T-cell (primary cell): Measurements from ENCODE around the gene MYBPHL. TPM values are rescaled to one million over a fixed set of nuclear protein-coding genes. Genes with fewer than 3 reads are reported as not detected.
"Not testable (repeated sequence)": the region's sequence is repeated elsewhere in the genome, so short reads cannot be mapped to it uniquely, and the experiment has no call there.

Experiments
- ATAC-seq, 4 experiments: fragments of 200-7000 bp in 3 of 4; fragments of 150-1000 bp in 1 of 4; cut with Tn5 transposase; replicated peaks in 1 of 4; 1 replicate in 3 of 4; 2 replicates in 1 of 4; pipeline ENCODE4 v1.10.0; 2021; ENCODE audit warnings: moderate library complexity in 3 of 4, mild to moderate bottlenecking in 2 of 4, moderate number of reproducible peaks in 1 of 4
- CTCF ChIA-PET, 2 donors: fragments of 300-600 bp; sonication (Branson Sonifier 250); formaldehyde crosslinking; loops; one replicate each; lab custom pipeline; 2022; ENCODE audit warnings: antibody characterized with exemption in 2 of 2; lab: Charles Lee
- POLR2A ChIA-PET, 2 donors: fragments of 300-600 bp; sonication (Branson Sonifier 250); formaldehyde crosslinking; loops; one replicate each; lab custom pipeline; 2022; ENCODE audit warnings: antibody characterized with exemption in 2 of 2; lab: Charles Lee
- DNase-seq, 35 experiments: peaks; one replicate each; pipeline versions ENCODE4 v3.0.0 to v3.0.0-alpha.2; 2013 to 2023
- H3K27ac ChIP-seq: one replicate; pipeline ENCODE4 v1.5.1; 2013; ENCODE audit warnings: low read length
- H3K27me3 ChIP-seq, 2 experiments: replicated peaks in 1 of 2; 1 replicate in 1 of 2; 2 replicates in 1 of 2; pipeline versions ENCODE4 v1.6.1 to v1.7.0; 2013; ENCODE audit warnings: low read length in 1 of 2, mixed read lengths in 1 of 2; ENCODE audit not compliant: control insufficient read depth in 2 of 2, insufficient read depth in 2 of 2; ENCODE audit errors: extremely low read depth in 1 of 2
- H3K36me3 ChIP-seq, 2 donors: 1 replicate in 1 of 2; 2 replicates in 1 of 2; pipeline versions ENCODE4 v1.6.1 to v1.7.0; 2013; ENCODE audit warnings: low read length in 1 of 2; ENCODE audit not compliant: control insufficient read depth in 2 of 2, insufficient read depth in 1 of 2; ENCODE audit errors: extremely low read depth in 1 of 2
- H3K4me1 ChIP-seq, 2 experiments: 1 replicate in 1 of 2; 2 replicates in 1 of 2; pipeline versions ENCODE4 v1.6.1 to v1.7.0; 2013; ENCODE audit warnings: low read length in 2 of 2, mixed read lengths in 1 of 2; ENCODE audit not compliant: insufficient read depth in 2 of 2, control insufficient read depth in 1 of 2; ENCODE audit errors: extremely low read depth in 1 of 2
- H3K4me3 ChIP-seq, 2 donors: 1 replicate in 1 of 2; 2 replicates in 1 of 2; pipeline versions ENCODE4 v1.5.1 to v1.7.0; 2013; ENCODE audit warnings: mild to moderate bottlenecking in 2 of 2, low read length in 1 of 2, moderate library complexity in 1 of 2; ENCODE audit not compliant: control insufficient read depth in 1 of 2; ENCODE audit errors: extremely low read depth in 1 of 2
- H3K9me3 ChIP-seq: 2 replicates; pipeline ENCODE4 v1.7.0; 2013
- H3K27ac Mint-ChIP-seq, 2 donors: one replicate each; pipeline ENCODE4 v1.8.0; 2020 to 2021; ENCODE audit warnings: mild to moderate bottlenecking in 2 of 2, mixed read lengths in 2 of 2
- H3K27me3 Mint-ChIP-seq, 2 donors: one replicate each; pipeline ENCODE4 v1.8.0; 2021 to 2022; ENCODE audit warnings: mixed read lengths in 2 of 2
- H3K36me3 Mint-ChIP-seq: one replicate; pipeline ENCODE4 v1.8.0; 2021; ENCODE audit warnings: mixed read lengths
- H3K4me1 Mint-ChIP-seq, 3 donors: one replicate each; pipeline ENCODE4 v1.8.0; 2020 to 2022; ENCODE audit warnings: mixed read lengths in 3 of 3, mild to moderate bottlenecking in 1 of 3
- H3K4me3 Mint-ChIP-seq, 3 donors: one replicate each; pipeline ENCODE4 v1.8.0; 2020 to 2022; ENCODE audit warnings: mild to moderate bottlenecking in 3 of 3, mixed read lengths in 3 of 3, moderate library complexity in 3 of 3
- H3K9me3 Mint-ChIP-seq, 3 donors: one replicate each; pipeline ENCODE4 v1.8.0; 2020 to 2022; ENCODE audit warnings: mixed read lengths in 3 of 3
- WGBS: methylation state at CpG from one replicate; pipeline ENCODE4 v1.1.5; 2013; ENCODE audit warnings: missing lambda C conversion rate; ENCODE audit not compliant: insufficient coverage; 5-methylcytosine and 5-hydroxymethylcytosine counted together
- total RNA-seq, 35 experiments: library from RNA in 6 of 35; stranded (reverse) in 6 of 35; fragments of 120-200 nt in 1 of 35; gene quantifications; one replicate each; pipeline versions ENCODE4 v1.2.1 to v1.2.4 and lab custom pipeline; 2013 to 2026

MYBPHL gene
- total RNA-seq, 5 donors from 2014 or later (not counting 1 experiment from before 2014, with no cell fraction given), result not detected

DNA sequence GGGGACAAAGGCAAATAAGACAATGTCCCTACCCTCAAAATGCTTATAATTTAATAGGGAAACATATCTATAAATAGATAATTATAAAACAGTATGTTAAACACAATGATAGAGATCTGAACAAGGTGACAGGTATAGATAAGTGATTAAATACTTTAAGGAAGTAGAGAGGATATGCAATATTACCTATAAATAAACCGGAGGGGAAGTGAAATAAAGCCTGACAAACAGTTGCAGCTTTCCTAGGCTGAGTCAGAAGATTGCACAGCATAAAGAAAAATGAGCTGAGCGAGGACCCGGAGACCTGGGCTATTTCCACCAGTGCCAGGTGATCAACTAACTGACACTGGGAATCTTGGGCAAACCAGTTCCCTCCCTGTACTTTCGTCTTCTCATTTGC is 12.3 kb downstream of the MYBPHL start:
- H3K36me3 Mint-ChIP-seq, result no peaks in the 10 kb centered on the region
- WGBS, result 25% methylated on average over 2 of the region's 4 CpGs
- DNase-seq (no peak), ATAC-seq (no peak)
- no peaks in the 10 kb centered on the region for H3K36me3 ChIP-seq
- H3K27me3 Mint-ChIP-seq, result peaks cover 8 to 26% of the 10 kb centered on the region in 2 donors
- no peaks in the 10 kb centered on the region for H3K9me3 Mint-ChIP-seq
- no peak overlapping the region for H3K4me3 ChIP-seq
- H3K9me3 ChIP-seq, result no peaks in the 10 kb centered on the region
- H3K4me3 Mint-ChIP-seq, result no peak overlapping the region
- POLR2A ChIA-PET, result no interaction called here
- no peaks in the 10 kb centered on the region for H3K4me1 Mint-ChIP-seq
- no peak overlapping the region for H3K27ac Mint-ChIP-seq
- no peak overlapping the region for H3K27ac ChIP-seq
- H3K27me3 ChIP-seq, result peaks cover 0 to 34% of the 10 kb centered on the region in 2 experiments
- no peaks in the 10 kb centered on the region for H3K4me1 ChIP-seq
- CTCF ChIA-PET, result no interaction called here

DNA sequence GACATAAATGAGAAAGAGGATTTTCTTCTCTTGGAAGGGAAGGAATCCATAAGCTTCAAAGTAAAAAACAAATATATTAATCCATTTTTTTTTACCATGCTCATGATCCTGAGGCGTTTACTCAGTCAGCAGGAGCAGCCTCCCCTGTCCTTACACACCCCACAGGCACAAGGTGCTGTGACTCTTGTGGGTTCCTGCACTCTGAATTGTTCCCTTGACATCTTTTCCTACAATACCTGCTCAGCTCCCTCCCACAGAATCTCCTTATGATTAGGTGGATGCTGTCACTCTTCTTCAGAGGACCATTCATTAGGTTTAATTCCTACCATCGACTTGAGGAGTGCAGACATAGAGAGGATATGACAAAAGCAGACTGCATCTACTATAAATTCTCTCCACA is 13.8 kb downstream of the MYBPHL start:
- Mint-ChIP-seq H3K4me1 (no peaks in the 10 kb centered on the region), H3K27me3 (peaks cover 8 to 14% of the 10 kb centered on the region in 2 donors), H3K4me3 (no peak overlapping the region), H3K27ac (no peak overlapping the region), H3K9me3 (no peaks in the 10 kb centered on the region), H3K36me3 (no peaks in the 10 kb centered on the region)
- H3K9me3 ChIP-seq, result no peaks in the 10 kb centered on the region
- H3K4me1 ChIP-seq, result no peaks in the 10 kb centered on the region
- ChIA-PET CTCF (interaction anchor here in 1 of 2 donors (0.6 kb wide), 1 partner anchor 83 kb away, joined by 5 read pairs; no protein-coding TSS in a partner anchor), POLR2A (no interaction called here)
- no peak overlapping the region for H3K4me3 ChIP-seq
- no peak for DNase-seq
- 80% methylated on average over 1 of the region's 2 CpGs for WGBS
- peaks cover 0 to 31% of the 10 kb centered on the region in 2 experiments for H3K27me3 ChIP-seq
- no peak overlapping the region for H3K27ac ChIP-seq
- no peak for ATAC-seq
- no peaks in the 10 kb centered on the region for H3K36me3 ChIP-seq

DNA sequence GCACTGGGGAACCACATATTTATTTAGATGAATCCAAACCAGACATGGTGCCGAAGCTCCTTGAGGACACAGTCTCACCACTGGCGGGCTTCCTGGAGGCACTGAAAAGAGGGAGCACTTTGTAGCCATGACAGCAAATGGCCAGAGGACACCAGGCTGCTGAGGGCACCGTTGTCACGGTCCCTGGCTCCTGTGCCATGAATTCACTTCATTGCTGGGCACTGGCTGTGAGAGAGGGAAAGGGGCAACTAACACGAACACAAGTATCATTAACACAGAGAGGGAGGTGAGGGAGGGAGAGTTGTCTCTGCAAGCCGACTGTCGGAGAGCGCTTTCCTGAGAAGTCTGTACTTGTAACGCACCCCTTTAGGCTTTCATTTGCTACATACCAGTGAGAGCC is 14.4 kb downstream of the MYBPHL start:
- ATAC-seq, result no peak
- CTCF ChIA-PET, result interaction anchor here in 1 of 2 donors (0.6 kb wide), 1 partner anchor 83 kb away, joined by 5 read pairs; no protein-coding TSS in a partner anchor
- peaks cover 8 to 14% of the 10 kb centered on the region in 2 donors for H3K27me3 Mint-ChIP-seq
- H3K9me3 Mint-ChIP-seq, result no peaks in the 10 kb centered on the region
- DNase-seq, result no peak
- Histone ChIP-seq H3K4me3 (no peak overlapping the region), H3K4me1 (no peaks in the 10 kb centered on the region), H3K27me3 (peaks cover 0 to 24% of the 10 kb centered on the region in 2 experiments), H3K9me3 (no peaks in the 10 kb centered on the region), H3K36me3 (no peaks in the 10 kb centered on the region), H3K27ac (no peak overlapping the region)
- POLR2A ChIA-PET, result no interaction called here
- no peaks in the 10 kb centered on the region for H3K36me3 Mint-ChIP-seq
- no peak overlapping the region for H3K27ac Mint-ChIP-seq
- 84% methylated on average over 6 of the region's 9 CpGs for WGBS
- H3K4me1 Mint-ChIP-seq, result no peaks in the 10 kb centered on the region
- no peak overlapping the region for H3K4me3 Mint-ChIP-seq

DNA sequence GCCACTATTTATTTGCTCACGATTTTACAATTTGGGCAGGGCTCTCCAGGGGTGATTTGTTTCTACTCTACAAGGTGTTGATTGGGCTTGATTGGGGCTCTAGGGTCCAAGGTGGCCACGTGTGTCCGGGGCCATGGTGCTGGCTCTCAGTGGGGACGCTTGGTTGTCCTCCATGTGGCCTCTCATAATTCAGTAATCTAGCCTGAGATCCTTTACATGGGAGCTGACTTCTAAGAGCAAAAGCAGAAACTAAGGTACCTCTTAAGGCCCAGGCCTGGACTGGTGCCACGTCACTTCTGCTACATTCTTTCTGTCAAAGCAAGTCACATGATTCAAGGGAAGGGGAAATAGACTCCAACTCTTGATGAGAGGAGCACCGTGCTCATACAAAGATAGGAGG is 15.8 kb downstream of the MYBPHL start:
- Mint-ChIP-seq H3K4me3 (no peak overlapping the region), H3K27me3 (peaks cover 8 to 12% of the 10 kb centered on the region in 2 donors), H3K27ac (peak overlapping the region in 1 of 2 donors; percentile 72), H3K9me3 (no peaks in the 10 kb centered on the region), H3K4me1 (no peaks in the 10 kb centered on the region), H3K36me3 (no peaks in the 10 kb centered on the region)
- Histone ChIP-seq H3K36me3 (no peaks in the 10 kb centered on the region), H3K4me1 (no peaks in the 10 kb centered on the region), H3K27me3 (peaks cover 0 to 13% of the 10 kb centered on the region in 2 experiments), H3K27ac (no peak overlapping the region), H3K9me3 (no peaks in the 10 kb centered on the region), H3K4me3 (no peak overlapping the region)
- 71% methylated on average over 4 of the region's 6 CpGs for WGBS
- POLR2A ChIA-PET, result no interaction called here
- ATAC-seq, result no peak
- DNase-seq, result no peak
- CTCF ChIA-PET, result no interaction called here

DNA sequence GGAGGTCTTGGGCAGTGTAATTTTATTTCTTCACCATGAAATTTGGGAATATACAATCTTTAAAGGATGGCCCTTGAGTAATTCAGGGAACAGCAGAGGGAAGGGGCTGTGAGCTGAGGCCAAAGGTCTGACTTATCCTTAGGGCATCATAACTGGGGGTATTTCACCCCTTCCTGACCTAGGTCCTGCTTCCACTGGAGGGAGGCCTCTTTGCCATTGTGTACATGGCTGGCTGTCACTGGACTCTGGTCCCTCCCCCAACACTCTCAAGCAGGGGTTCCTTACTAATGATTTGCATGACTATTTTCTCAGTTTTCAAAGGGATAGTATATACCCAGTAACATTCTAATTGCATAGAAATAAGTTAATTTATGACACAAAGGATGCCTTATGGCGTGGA is 16.7 kb downstream of the MYBPHL start:
- no peaks in the 10 kb centered on the region for H3K4me1 Mint-ChIP-seq
- DNase-seq, result no peak
- WGBS, result no CpG with 5 or more reads among the region's 1 CpG
- no peaks in the 10 kb centered on the region for H3K9me3 Mint-ChIP-seq
- H3K27me3 Mint-ChIP-seq, result peaks cover 3 to 8% of the 10 kb centered on the region in 2 donors
- POLR2A ChIA-PET, result no interaction called here
- Histone ChIP-seq H3K36me3 (no peaks in the 10 kb centered on the region), H3K27ac (no peak overlapping the region), H3K4me3 (no peak overlapping the region), H3K4me1 (no peaks in the 10 kb centered on the region), H3K27me3 (peaks cover 0 to 6% of the 10 kb centered on the region in 2 experiments), H3K9me3 (no peaks in the 10 kb centered on the region)
- H3K27ac Mint-ChIP-seq, result no peak overlapping the region
- ATAC-seq, result no peak
- H3K4me3 Mint-ChIP-seq, result no peak overlapping the region
- CTCF ChIA-PET, result no interaction called here
- H3K36me3 Mint-ChIP-seq, result no peaks in the 10 kb centered on the region

DNA sequence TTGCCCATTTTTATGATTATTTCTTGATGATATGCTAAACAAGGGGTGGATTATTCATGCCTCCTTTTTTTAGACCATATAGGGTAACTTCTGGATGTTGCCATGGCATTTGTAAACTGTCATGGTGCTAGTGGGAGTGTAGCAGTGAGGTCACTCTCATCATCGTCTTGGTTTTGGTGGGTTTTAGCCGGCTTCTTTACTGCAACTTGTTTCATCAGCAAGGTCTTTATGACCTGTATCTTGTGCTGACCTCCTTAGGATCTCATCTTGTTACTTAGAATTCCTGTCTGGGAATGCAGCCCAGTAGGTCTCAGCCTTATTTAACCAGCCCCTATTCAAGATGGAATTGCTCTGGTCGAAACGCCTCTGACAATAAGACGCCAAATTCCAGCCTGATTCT is 20.0 kb downstream of the MYBPHL start:
- H3K9me3 ChIP-seq, H3K27ac Mint-ChIP-seq, DNase-seq, H3K27ac ChIP-seq, H3K36me3 Mint-ChIP-seq, CTCF ChIA-PET, H3K36me3 ChIP-seq, H3K27me3 Mint-ChIP-seq, H3K9me3 Mint-ChIP-seq, H3K4me3 ChIP-seq, H3K27me3 ChIP-seq, H3K4me3 Mint-ChIP-seq, ATAC-seq: not testable (repeated sequence)
- POLR2A ChIA-PET, result interaction anchor here in 1 of 2 donors (0.7 kb wide), 1 partner anchor 141 kb away, joined by 5 read pairs; no protein-coding TSS in a partner anchor
- 85% methylated on average over 2 of the region's 5 CpGs for WGBS
- H3K4me1 ChIP-seq, result peaks cover 6 to 22% of the 10 kb centered on the region in 2 experiments
- peaks cover 18 to 21% (median 18%) of the 10 kb centered on the region in 3 donors for H3K4me1 Mint-ChIP-seq
